ENCODE results near the gene WIZ.

Gene WIZ

DNA sequence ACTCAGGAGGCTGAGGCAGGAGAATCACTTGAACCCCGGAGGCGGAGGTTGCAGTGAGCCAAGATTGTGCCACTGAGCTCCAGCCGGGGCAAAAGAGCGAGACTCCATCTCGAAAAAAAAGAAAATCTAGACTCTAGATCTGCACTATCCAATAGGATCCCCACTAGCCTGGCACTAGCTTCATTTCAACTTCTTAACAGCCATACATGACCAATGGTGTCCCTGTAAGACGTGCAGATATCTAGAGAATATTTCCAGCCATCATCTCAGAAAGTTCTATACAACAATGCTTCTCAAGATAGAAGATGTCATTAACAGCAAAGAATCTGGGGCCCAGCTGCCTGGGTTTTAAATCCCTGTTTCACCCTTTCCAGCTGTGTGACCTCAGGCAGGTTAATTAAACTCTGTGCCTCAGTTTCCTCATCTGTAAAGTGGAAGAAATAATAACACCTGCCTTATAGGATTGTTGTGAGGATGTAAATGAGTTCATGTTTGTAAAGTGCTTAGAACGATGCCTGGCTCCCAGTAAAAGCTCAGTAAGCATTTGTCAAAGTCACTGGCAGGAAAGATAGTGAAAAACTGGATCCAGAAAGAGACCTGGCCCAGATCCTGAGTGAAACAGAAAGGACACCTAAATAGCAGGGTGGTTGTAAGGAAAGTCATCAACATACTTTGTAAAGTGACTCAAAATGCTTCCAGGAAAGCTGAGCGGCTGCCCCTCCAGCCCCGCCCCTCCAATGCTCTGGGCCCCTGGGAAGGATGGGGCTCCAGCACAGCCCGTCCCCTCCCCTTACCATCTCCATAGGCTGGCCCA is 13.5 kb downstream of the WIZ start:
- DNase-seq (ENCODE audit: low read depth): no peak
- no peak overlapping the region for H3K4me3 ChIP-seq (ENCODE audit: low read depth, low read length)
- TF ChIP-seq, protein P1, sequence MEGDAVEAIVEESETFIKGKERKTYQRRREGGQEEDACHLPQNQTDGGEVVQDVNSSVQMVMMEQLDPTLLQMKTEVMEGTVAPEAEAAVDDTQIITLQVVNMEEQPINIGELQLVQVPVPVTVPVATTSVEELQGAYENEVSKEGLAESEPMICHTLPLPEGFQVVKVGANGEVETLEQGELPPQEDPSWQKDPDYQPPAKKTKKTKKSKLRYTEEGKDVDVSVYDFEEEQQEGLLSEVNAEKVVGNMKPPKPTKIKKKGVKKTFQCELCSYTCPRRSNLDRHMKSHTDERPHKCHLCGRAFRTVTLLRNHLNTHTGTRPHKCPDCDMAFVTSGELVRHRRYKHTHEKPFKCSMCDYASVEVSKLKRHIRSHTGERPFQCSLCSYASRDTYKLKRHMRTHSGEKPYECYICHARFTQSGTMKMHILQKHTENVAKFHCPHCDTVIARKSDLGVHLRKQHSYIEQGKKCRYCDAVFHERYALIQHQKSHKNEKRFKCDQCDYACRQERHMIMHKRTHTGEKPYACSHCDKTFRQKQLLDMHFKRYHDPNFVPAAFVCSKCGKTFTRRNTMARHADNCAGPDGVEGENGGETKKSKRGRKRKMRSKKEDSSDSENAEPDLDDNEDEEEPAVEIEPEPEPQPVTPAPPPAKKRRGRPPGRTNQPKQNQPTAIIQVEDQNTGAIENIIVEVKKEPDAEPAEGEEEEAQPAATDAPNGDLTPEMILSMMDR (IDR thresholded peaks at IDR 0.05; ENCODE audit: control insufficient read depth, extremely low read depth, insufficient read depth): no peak

DNA sequence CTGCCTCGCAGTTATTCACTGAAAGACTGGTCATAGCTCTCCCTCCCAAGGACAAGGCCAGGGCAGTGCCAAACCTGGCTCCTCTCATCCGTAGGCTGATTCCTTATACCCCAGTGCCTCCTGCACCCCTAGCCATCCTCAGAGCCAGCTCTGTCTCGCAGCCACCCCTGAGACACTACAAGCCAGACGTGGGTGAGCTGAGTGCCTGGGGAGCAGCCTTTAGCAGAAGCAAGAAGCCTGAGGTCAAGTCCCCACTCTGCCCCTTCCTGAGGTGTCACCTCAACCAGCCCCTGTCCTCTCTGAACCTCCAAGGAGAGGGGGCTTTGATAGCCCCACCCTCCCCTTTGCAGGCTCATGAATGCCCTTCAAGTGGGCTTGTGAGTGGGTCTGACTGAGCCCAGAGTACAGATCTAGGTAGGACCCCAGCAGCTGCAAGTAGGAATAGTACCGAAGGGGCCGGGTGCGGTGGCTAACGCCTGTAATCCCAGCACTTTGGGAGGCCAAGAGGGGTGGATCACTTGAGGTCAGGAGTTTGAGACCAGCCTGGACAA is 16.2 kb downstream of the WIZ start:
- TF ChIP-seq, protein P1 (IDR thresholded peaks at IDR 0.05; ENCODE audit: control insufficient read depth, extremely low read depth, insufficient read depth): no peak
- peak overlapping the region; percentile 60 for H3K4me3 ChIP-seq (ENCODE audit: low read depth, low read length)
- no peak for DNase-seq (ENCODE audit: low read depth)

DNA sequence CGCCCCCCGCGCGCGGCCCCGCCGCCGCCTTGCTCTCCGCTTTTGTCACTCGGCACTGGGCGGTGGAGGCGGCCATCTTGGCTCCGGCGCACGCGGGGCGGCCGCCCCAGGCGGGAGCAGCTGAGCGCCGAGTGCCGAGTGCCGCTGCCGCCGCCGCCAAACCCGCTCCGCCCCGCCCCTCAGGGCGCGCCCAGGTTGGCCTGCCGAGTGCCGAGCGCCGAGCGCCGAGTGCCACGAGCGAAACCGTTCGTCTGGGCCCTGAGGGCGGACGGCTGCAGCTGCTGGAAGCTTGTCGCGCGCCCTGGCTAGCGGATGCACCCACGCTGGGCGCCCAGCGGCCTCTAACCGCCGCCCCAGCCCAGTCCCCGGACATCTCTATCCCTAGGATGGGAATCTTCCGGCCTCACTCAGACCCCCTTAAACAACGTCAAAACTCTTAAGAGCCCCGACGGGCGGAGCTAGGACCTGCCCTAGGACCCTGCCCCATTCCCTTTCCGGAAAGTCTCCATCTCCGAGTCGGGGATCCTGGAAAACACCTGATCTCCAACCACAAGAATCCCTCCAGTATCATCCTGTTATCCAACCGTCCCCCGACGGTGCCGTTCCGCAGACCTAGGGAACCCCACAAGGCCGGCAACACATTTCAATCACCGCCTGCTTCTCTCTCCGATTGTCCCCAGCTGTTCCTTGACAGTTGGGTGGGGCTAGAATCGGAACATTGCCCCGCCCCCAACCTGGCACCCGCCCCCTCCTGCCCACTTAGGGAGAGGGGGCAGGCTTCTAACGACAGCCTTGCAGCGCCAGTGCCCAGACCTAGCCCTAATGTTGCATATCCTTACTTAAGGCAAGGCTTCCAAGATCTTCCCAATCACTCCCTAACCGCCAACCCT is 16.9 kb downstream of the WIZ start:
- TF ChIP-seq, protein P1 (IDR thresholded peaks at IDR 0.05; ENCODE audit: control insufficient read depth, extremely low read depth, insufficient read depth): no peak
- peak overlapping the region; percentile 60 for H3K4me3 ChIP-seq (ENCODE audit: low read depth, low read length)
- no peak for DNase-seq (ENCODE audit: low read depth)

DNA sequence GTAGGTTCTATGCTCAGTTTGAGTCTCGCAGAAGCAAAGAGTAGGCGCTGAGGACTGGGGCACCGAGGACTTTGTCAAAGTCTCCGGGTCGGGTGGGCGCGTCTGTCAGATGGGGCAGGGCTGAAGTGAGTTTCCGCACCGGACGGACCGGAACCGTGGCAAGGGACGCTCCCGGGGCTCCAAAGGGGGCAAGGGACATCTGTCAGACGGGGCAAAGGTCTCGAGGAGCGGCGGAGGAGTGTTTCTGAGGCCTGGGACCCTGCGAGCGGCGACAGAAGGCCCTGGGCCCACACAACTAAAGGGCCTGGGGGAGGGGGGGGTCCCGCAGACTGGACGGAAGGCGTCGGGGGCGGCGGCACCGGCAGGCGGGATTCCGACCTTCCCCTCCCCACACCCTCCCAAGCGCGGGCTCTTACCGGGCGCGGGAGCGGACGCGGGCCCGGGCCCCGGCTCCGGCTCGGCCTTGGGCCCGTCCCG is 17.7 kb downstream of the WIZ start:
- no peak for DNase-seq (ENCODE audit: low read depth)

DNA sequence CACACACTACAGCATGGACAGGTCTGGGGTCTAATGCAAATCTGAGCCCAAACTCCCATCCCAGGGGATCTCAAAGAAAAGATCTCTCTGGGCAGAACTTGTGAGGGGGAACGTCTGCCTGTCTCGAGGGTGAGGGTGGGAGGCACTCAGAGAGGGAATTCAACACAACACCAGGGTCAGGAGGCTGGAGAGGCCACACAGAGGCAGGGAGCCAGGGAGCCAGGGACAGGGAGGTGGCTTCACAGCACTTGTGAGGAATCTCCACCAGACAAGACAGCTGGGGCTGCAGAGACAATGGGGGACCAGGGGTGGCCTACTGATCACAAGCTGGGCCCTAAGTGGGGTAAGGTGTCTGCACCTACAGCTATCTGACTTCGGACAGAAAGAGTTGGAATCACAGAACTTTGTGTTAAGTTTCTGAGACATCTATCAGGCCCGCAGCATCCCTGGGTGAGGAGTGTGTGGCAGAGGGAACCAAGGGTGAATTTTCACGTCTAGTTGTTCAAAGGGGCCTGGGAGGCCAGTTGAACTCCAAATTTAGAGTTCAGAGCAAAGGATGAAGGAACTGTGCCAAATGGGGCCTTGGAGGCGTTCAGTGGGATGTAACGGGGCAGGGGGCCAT is 18.2 kb downstream of the WIZ start:
- no peak for DNase-seq (ENCODE audit: low read depth)
- H3K4me3 ChIP-seq (ENCODE audit: low read depth, low read length): peak overlapping the region; percentile 97
- TF ChIP-seq, protein P1 (IDR thresholded peaks at IDR 0.05; ENCODE audit: control insufficient read depth, extremely low read depth, insufficient read depth): no peak

More for the DNA sequence above, 17.7 kb downstream of the WIZ start:
- H3K4me3 ChIP-seq (ENCODE audit: low read depth, low read length): peak overlapping the region; percentile 97
- TF ChIP-seq, protein P1 (IDR thresholded peaks at IDR 0.05; ENCODE audit: control insufficient read depth, extremely low read depth, insufficient read depth): no peak

DNA sequence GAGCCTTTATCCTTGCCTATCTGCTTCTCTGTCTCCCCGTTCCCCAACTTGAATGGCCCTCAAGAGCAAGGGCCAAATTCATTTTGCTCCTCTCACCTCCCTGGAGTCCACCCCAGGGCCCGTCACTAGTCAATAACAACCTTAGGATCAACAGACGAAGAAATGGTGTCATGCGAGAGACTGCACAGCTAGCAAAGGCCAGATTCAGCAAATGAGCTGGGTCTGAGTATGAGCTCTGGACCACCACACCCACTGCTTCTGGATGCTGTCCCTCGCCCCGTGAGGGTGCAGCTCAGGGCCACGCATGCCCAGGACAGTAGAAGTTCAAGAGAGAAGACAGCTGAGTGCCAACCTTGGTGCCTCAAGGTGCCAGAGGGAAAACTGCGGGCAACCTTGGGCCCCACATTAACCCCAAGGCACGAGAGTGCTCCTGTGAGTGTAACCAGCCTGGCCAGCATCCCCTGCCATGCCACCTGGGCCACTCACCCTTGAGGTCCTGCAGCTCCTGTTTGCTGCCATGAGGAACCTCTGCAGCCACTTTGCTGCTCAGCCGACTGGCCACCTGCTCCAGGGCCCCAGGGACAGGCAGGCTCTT is 19.1 kb downstream of the WIZ start:
- DNase-seq (ENCODE audit: low read depth): no peak
- peak overlapping the region; percentile 97 for H3K4me3 ChIP-seq (ENCODE audit: low read depth, low read length)
- TF ChIP-seq, protein P1 (IDR thresholded peaks at IDR 0.05; ENCODE audit: control insufficient read depth, extremely low read depth, insufficient read depth): no peak

Measured in LNCaP clone FGC (cell line).